Fibroblast of upper back skin (primary cell): ENCODE results near the gene DNAJC17.

ENCODE experiments used
- DNase-seq: peaks from one replicate; pipeline ENCODE4 v3.0.0-alpha.2; 2013

Gene DNAJC17

DNA sequence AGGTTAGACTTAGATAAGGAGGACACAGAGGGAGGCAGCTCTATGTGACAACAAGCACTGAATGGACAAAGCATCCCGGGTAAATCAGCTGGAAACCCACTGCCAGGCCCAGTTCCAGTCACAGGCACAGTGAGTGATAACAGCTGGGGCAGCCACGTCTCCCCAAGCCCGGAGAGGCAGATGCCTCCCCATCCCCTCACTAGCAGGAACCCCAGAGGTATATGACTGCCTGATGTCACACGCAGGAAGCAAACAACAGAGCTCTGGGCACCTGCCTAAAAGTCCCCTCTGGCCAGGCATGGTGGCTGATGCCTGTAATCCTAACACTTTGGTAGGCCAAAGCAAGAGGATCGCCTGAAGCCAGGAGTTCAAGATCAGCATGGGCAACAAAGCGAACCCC is 19.3 kb downstream of the DNAJC17 start:
- no peak for DNase-seq

- DNase-seq: peak; percentile 71
Measured at GRCh38 chr15:40787344-40787841, 19.9 kb downstream of the DNAJC17 start.

DNA sequence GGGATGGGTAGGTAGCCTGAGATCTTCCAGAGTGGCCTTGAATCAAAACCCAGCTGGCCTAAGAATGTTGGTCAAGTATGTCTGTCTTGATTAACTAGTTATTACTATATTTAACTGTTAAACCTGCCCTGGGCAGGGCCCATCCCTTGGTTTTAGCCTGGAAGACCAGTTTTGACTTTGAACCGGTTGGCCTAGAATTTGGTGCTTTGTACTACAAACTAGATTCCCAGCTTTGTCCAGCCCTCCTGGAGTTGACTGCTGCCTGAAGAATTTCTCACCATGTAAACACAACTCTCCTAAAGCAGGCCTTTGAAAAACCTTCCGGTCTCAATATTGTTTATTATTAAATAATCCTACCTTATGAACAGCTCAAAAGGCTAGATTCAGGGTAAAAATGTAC is 21.5 kb downstream of the DNAJC17 start:
- no peak for DNase-seq

DNA sequence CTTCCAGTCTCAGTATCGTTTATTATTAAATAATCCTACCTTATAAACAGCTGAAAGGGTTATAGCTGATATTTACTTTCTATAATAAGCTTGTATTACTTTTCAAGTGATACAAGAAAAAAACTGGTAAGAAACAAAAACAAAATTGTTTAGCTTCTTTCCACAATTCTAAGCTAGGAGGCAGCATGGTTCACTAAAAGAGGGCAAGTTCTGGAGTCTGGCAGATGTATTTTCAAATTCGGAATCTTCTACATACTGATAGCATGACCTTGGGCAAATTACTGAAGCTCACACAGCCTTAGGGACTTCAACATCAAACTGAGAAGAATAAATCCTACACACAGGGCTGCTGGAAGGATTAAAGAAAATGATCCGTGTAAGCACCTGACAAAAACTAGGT is 22.1 kb downstream of the DNAJC17 start:
- no peak for DNase-seq

GRCh38 chr15:40782609-40783227 is 24.6 kb downstream of the DNAJC17 start:
- DNase-seq: no peak

- DNase-seq: no peak
Measured at GRCh38 chr15:40776537-40777141, 30.6 kb downstream of the DNAJC17 start.

DNA sequence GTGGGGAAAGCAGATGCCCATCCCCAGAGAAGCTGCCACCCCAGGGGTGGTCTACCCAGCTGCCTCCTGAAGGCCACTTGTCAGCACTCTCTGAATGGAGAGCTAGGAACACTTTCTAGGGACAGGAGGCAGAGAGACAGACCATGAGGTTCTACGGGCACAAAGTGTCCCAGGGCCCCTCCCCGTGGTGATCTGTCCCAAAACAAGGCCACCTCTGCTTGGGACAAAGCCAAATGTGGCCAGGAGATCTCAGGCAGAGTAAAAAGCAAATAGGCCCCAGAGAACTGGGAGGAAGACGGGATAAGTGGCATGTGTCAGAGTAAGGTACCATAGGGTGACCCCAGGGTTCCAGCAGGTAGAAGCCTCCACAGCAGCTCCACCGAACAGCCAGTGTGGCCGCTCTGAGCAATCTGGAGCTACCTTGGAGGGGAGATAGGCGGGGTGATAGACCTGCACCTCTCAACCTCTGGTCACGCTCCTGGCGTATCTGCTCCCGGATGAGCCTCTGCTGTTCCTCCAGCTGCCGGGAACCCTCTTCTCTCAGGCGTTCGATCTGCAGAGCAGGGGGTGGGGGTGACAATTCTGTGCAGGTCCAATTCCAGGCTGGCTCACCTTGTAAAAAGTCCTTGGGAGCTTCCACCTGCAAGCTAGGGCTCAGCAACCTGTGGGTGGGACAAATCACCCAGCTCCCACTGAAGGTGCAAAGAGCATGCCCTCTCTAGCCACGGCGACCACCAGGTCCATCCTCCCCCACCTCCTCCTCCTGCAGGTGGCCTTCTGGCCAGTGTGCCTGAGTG is 31.3 kb downstream of the DNAJC17 start:
- DNase-seq: no peak

DNA sequence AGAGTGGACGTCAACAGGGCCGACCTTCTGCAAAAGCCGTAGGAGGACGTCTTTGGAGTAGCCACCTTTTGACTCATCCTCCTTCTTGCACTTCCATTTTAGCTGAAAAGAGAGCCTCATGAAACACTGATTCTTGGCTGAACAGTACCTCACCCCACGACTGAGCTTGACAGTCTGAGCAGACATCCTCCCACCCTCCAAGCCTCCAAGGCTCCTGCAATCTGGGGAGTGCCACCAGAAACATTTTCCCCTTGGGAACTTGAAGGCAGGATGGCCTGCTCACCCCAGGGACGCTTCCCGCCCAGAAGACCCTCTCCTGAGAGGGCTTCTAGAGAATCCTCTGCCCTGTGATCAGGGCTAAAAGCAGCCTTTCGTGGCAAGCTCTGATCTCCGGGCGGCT is 32.3 kb downstream of the DNAJC17 start:
- DNase-seq: no peak

GRCh38 chr15:40773902-40774301 is 33.4 kb downstream of the DNAJC17 start:
- no peak for DNase-seq

- no peak for DNase-seq
Measured at GRCh38 chr15:40773496-40773895, 33.8 kb downstream of the DNAJC17 start.

DNA sequence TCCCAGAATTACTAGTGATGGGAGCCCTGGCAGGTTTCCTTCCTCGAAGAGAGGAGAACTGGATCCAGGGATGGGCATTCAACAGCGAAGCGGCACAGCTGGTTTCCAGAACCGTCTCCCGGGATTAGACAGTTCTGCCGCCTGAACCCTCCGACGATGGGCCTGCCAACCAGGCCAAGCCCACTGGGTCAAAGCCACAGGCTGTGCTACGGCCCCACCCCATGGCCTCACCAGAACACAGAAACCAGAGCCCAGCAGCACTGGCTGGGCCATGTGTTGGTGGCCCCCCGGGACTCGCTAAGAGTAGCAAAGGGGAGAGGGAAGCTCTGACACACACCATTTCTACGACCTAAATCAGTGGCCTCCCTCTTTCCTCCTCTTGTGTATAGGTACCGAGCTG is 35.3 kb downstream of the DNAJC17 start:
- DNase-seq: no peak

DNA sequence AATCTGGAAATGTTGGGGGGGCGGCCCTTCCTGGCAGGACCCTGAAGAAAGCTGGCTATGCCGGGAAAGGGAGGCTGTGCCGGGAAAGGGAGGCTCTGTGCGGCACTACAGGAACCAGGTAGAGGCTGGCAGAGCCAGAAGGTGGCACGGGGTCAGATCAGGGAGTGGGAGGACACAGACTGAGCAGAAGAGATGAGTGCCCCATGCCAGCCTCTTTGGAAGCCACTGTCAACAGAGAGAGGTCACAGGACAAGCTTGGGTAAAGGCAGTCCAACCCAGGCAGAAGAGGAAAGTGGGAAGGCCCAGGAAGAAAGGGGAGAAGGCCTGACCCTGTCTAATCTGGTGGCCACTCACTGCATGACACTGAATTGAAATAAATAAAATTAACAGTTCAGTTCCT is 36.0 kb downstream of the DNAJC17 start:
- no peak for DNase-seq

GRCh38 chr15:40770147-40770721 is 37.0 kb downstream of the DNAJC17 start:
- DNase-seq: no peak

DNA sequence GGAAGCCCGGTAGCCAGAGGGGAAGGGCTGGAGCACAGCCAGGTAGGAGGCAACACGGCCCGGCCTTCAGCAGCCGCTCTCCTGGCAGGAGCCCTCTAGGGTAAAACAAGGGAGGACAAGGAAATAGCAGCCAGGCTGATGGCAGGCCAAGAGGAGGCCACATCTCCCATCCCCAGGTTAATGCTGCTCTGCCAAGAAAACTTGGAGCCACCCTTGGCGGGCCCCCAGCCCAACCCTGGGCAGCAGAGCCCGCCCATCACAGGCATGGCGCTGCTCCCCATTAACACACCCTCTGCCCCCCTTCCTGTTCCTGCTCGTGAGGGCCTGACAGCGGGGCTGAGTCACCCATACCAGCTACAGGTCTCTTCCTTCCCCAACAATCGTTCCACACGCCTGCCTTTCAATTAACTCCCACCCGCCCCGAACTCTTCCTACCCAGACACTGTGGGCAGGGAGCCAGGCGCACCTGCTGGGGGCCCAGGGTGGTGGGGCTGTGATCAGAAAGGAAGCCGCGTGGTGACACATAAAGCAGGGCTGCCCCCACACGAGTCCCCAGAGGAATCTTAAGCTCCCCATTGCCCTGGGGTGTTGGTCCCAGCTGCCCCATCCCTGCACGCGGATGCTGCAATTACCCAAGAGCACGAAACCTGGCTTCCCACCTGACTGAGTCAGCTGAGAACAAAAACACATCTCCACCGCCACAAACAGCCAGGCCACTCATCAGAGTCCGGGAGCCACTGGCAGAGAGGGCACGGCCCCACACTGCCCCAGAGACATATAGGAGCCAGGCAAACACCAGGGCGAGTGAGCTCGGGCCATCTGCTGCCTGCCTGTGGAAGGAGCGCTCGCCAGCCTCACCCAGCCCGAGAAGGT is 37.8 kb downstream of the DNAJC17 start, which contains the start of gene C15orf62:
TSS of gene C15orf62 (plus strand) at position 707 of the 873 bp plus-strand sequence. CDS start 516 bp downstream, outside the sequence.
- peak; percentile 13 for DNase-seq

DNA sequence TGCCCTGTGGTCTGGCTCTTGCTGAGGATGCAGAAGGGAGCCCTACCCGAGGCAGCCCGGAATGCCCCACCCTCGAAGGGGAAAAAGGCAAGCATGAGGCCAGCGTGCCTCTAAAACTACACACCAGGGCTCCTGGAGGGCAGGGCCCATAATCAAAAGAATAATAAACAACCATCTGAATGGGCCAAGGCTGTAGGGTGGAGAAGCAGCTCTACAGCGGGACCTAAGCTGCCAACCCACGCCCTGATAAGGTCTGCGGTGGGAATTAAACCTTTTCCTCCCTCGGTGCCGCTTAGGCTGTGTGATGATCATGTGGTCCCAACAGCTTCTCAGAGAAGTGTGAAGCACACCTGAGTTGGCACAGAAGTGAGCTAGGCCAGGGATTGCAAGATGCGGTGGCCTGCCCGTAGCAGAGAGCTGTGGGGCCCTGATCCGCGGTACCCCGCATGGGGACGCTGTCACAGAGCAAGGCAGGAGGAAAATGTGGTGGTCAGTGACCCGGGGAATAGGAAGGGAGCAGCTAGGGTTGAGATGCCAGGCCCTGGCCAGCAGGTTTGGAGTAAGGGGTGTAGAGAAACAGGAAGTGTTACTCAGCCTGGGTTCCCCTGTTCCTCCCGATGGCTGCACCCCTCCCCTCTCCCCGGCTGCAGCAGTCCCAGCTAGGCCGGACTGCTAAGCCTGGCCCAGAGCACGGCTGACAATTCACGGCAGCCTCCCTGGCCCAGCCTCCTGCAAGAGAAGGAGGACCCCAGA is 38.6 kb downstream of the DNAJC17 start:
- no peak for DNase-seq

- no peak for DNase-seq
Measured at GRCh38 chr15:40767838-40768500, 39.3 kb downstream of the DNAJC17 start.

DNA sequence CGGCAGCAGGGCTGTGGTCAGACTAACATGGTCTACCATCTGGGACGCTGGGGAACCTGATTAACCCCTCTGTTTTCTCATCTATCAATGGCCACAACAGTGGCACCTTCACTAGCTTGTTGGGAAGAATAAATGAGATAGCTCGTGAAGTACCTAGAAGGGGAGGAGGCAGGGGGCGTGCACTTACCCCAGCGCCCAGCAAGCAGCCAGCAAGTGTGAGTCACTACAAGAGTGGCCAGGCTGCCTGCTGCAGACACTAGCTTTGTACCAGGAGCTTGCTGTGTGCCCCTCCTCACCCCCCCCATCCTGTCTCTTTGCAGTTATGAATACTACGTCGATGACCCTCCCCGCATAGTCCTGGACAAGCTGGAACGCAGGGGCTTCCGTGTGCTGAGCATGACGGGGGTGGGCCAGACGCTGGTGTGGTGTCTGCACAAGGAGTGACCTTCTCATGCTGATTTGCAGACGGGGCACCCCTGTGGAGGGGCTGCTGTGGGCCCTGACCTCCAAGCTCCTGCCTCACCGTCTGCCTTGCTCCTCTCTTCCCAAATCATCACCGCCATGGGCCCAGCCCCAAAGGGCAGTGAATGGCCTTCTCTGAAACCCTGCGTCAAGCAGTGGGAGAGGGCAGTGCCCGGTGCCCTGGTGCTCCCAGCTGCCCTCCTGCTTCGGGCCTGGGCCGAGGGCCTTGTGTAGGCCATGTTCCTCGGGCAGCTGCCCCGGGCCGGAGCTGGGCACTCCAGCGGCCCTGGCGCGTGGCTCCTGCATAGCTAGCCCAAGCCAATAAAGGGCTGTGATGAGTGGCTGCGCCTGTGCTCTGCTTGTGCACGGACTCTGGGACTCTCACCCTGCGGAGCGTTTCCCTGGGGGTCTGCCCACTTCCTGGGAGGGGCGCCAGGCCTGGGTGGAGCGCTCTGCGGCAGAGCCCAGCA is 40.1 kb downstream of the DNAJC17 start:
- peak; percentile 19 for DNase-seq

- peak; percentile 28 for DNase-seq
Measured at GRCh38 chr15:40766194-40766815, 41.0 kb downstream of the DNAJC17 start.

- DNase-seq: no peak
Measured at GRCh38 chr15:40764629-40765103, 42.6 kb downstream of the DNAJC17 start.
